PC-3 (cell line): ENCODE measurements around the gene TMEM45A.

Source experiments
- CTCF ChIP-seq: fragments of 300-600 bp; sonication (generic); conservative IDR thresholded peaks from 2 replicates; pipeline ENCODE4 v1.5.1; 2017; ENCODE audit warnings: antibody characterized with exemption, low read depth, mild to moderate bottlenecking, low read length
- EZH2 ChIP-seq: fragments of 300-600 bp; sonication (generic); IDR thresholded peaks from one replicate; pipeline ENCODE4 v1.6.1; 2017; ENCODE audit warnings: antibody characterized with exemption, mild to moderate bottlenecking, low read length; ENCODE audit not compliant: unreplicated experiment
- EZH2phosphoT487 ChIP-seq: fragments of 300-600 bp; sonication (generic); IDR thresholded peaks from 2 replicates; pipeline ENCODE4 v1.6.1; 2018; ENCODE audit warnings: mild to moderate bottlenecking, antibody characterized with exemption, low read length, borderline replicate concordance

GRCh38 chr3:100575704-100576103, 83.3 kb downstream of the TMEM45A start:
- TF ChIP-seq CTCF (no peak), EZH2phosphoT487 (no peak), EZH2 (no peak)
